Neural cell (in vitro differentiated cells): ENCODE measurements around the gene GYS2. TPM values are rescaled to one million over a fixed set of nuclear protein-coding genes. Genes with fewer than 3 reads are reported as not detected.

Experiments used
- H2AFZ ChIP-seq: fragments of 200-600, 300-800 bp; sonication (generic), shearing (Covaris generic); 2 replicates; pipeline ENCODE4 v1.6.0; 2014; ENCODE audit warnings: low read depth, mild to moderate bottlenecking, antibody characterized with exemption, low read length, moderate library complexity
- H3F3A ChIP-seq: fragments of 200-600 bp; shearing (Covaris generic); 2 replicates; pipeline ENCODE4 v1.6.1; 2016; ENCODE audit warnings: mild to moderate bottlenecking, moderate library complexity, mixed read lengths, antibody characterized with exemption, low read length; ENCODE audit not compliant: insufficient read depth, poor library complexity, severe bottlenecking
- H3K27ac ChIP-seq: fragments of 200-600, 300-800 bp; sonication (generic), shearing (Covaris generic); 2 replicates; pipeline ENCODE4 v1.5.1; 2014; ENCODE audit warnings: mild to moderate bottlenecking, low read length, moderate library complexity
- H3K27me3 ChIP-seq: fragments of 300-800, 200-600 bp; sonication (generic), shearing (Covaris generic); 2 replicates; pipeline ENCODE4 v1.6.0; 2014; ENCODE audit warnings: mild to moderate bottlenecking, low read depth, low read length, moderate library complexity; ENCODE audit not compliant: insufficient read depth
- H3K36me3 ChIP-seq: fragments of 300-800, 200-600 bp; sonication (generic), shearing (Covaris generic); 2 replicates; pipeline ENCODE4 v1.5.1; 2014; ENCODE audit warnings: mild to moderate bottlenecking, antibody characterized with exemption, low read length, moderate library complexity; ENCODE audit not compliant: insufficient read depth
- H3K4me2 ChIP-seq: fragments of 300-800, 200-600 bp; sonication (generic), shearing (Covaris generic); 2 replicates; pipeline ENCODE4 v1.6.0; 2014; ENCODE audit warnings: mild to moderate bottlenecking, low read length
- H3K4me3 ChIP-seq: fragments of 300-800, 200-600 bp; sonication (generic), shearing (Covaris generic); 2 replicates; pipeline ENCODE4 v1.5.1; 2014; ENCODE audit warnings: mild to moderate bottlenecking, low read length, moderate library complexity
- H3K79me2 ChIP-seq: fragments of 200-600 bp; shearing (Covaris generic); replicated peaks from 2 replicates; pipeline ENCODE4 v1.6.0; 2014; ENCODE audit warnings: mild to moderate bottlenecking, low read length, moderate library complexity; ENCODE audit not compliant: insufficient read depth
- H3K9ac ChIP-seq: fragments of 300-800, 200-600 bp; sonication (generic), shearing (Covaris generic); 2 replicates; pipeline ENCODE4 v1.6.1; 2016; ENCODE audit warnings: mild to moderate bottlenecking, low read length, mixed read lengths
- H3K9me2 ChIP-seq: fragments of 200-600 bp; shearing (Covaris generic); 2 replicates; pipeline ENCODE4 v1.6.1; 2016; ENCODE audit warnings: mild to moderate bottlenecking, low read length, mixed read lengths; ENCODE audit not compliant: insufficient read depth
- H3K9me3 ChIP-seq: fragments of 200-600, 300-800 bp; sonication (generic), shearing (Covaris generic); 2 replicates; pipeline ENCODE4 v1.6.1; 2016; ENCODE audit warnings: mild to moderate bottlenecking, mixed run types, low read length, moderate library complexity, mixed read lengths
- H4K20me1 ChIP-seq: fragments of 200-600 bp; shearing (Covaris generic); 2 replicates; pipeline ENCODE4 v1.6.1; 2016; ENCODE audit warnings: mild to moderate bottlenecking, mixed run types; ENCODE audit not compliant: insufficient read depth
- EP300 ChIP-seq: fragments of 450-650 bp; conservative IDR thresholded peaks from 2 replicates; pipeline ENCODE4 v1.6.1; 2014; ENCODE audit warnings: antibody characterized with exemption, mild to moderate bottlenecking, moderate library complexity; ENCODE audit not compliant: poor library complexity, severe bottlenecking
- EZH2 ChIP-seq: fragments of 200-600, 300-800 bp; shearing (Covaris generic), sonication (generic); IDR thresholded peaks from 2 replicates; pipeline ENCODE4 v1.6.1; 2014; ENCODE audit warnings: antibody characterized with exemption, low read length, borderline replicate concordance, mild to moderate bottlenecking; ENCODE audit not compliant: insufficient read depth, poor library complexity, severe bottlenecking
- MXI1 ChIP-seq: fragments of 450-650 bp; conservative IDR thresholded peaks from 2 replicates; pipeline ENCODE4 v1.6.1; 2014; ENCODE audit warnings: antibody characterized with exemption, mild to moderate bottlenecking; ENCODE audit not compliant: poor library complexity, severe bottlenecking
- POLR2AphosphoS5 ChIP-seq: IDR thresholded peaks from 2 replicates; pipeline ENCODE4 v1.6.1; 2012
- RAD21 ChIP-seq: fragments of 450-650 bp; conservative IDR thresholded peaks from 2 replicates; pipeline ENCODE4 v1.6.1; 2014; ENCODE audit warnings: antibody characterized with exemption, mild to moderate bottlenecking, moderate library complexity
- REST ChIP-seq: IDR thresholded peaks from 2 replicates; pipeline ENCODE4 v1.6.1; 2012; ENCODE audit warnings: borderline replicate concordance
- SMC3 ChIP-seq: fragments of 450-650 bp; conservative IDR thresholded peaks from 2 replicates; pipeline ENCODE4 v1.6.1; 2014; ENCODE audit warnings: antibody characterized with exemption, mild to moderate bottlenecking, moderate library complexity; ENCODE audit not compliant: poor library complexity
- TAF1 ChIP-seq: IDR thresholded peaks from 2 replicates; pipeline ENCODE4 v1.6.1; 2012; ENCODE audit warnings: low read depth
- polyA plus RNA-seq: library from polyadenylated mRNA; depleted of rRNA; stranded (reverse); fragments of >200 nt; gene quantifications from 2 replicates; pipeline ENCODE4 v1.2.3, GENCODE V29; 2014
- TF ChIP-seq, protein P1 (sequence below): fragments of 450-650 bp; IDR thresholded peaks from 2 replicates; pipeline ENCODE4 v1.5.1; 2014; ENCODE audit warnings: antibody characterized with exemption, mild to moderate bottlenecking, moderate library complexity; ENCODE audit not compliant: poor library complexity, severe bottlenecking

Gene GYS2
- polyA plus RNA-seq, 1 donor from 2014 or later, result not detected

DNA sequence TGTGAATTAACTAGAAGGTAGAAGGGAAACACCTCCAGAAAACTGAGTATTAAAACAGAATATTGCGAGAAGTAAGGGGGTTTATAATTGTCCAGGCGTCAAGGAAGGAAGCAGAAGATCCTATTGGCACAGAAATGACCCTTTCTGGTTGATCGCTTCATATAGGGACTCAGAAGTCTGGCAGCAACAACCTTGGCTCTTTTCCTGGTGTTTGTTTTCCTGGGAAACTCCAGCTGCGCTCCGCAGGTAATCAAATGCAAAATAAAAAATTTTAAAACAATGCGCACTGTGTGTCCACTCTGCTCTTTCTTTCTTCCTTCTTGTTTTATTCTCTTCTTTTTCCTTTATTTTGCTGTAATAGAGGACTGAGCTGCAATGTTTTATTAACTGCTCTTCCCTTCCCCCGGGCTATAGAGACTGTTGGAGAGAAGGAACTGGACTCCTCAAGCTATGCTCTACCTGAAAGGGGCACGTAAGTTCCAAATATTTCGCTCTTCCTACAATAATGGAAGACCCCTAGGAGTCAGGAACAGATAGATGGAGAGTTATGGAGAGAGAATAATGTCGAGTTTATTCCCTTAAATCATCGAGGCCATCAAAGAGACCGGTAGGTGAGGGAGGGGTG is 77.8 kb downstream of the GYS2 start:
- Histone ChIP-seq H3K27me3 (peaks cover 34% of the 10 kb centered on the region), H3F3A (no peaks in the 10 kb centered on the region), H3K9me2 (no peaks in the 10 kb centered on the region), H3K27ac (no peak overlapping the region), H3K36me3 (no peaks in the 10 kb centered on the region), H3K4me2 (no peak overlapping the region), H4K20me1 (no peaks in the 10 kb centered on the region), H2AFZ (no peak overlapping the region), H3K9me3 (no peaks in the 10 kb centered on the region), H3K79me2 (no peaks in the 10 kb centered on the region), H3K4me3 (peak overlapping the region; percentile 74), H3K9ac (no peak overlapping the region)
- TF ChIP-seq EP300 (no peak), POLR2AphosphoS5 (no peak), SMC3 (no peak), TAF1 (no peak), REST (no peak), MXI1 (no peak), EZH2 (no peak), RAD21 (no peak)
- TF ChIP-seq, protein P1, sequence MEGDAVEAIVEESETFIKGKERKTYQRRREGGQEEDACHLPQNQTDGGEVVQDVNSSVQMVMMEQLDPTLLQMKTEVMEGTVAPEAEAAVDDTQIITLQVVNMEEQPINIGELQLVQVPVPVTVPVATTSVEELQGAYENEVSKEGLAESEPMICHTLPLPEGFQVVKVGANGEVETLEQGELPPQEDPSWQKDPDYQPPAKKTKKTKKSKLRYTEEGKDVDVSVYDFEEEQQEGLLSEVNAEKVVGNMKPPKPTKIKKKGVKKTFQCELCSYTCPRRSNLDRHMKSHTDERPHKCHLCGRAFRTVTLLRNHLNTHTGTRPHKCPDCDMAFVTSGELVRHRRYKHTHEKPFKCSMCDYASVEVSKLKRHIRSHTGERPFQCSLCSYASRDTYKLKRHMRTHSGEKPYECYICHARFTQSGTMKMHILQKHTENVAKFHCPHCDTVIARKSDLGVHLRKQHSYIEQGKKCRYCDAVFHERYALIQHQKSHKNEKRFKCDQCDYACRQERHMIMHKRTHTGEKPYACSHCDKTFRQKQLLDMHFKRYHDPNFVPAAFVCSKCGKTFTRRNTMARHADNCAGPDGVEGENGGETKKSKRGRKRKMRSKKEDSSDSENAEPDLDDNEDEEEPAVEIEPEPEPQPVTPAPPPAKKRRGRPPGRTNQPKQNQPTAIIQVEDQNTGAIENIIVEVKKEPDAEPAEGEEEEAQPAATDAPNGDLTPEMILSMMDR, result no peak

DNA sequence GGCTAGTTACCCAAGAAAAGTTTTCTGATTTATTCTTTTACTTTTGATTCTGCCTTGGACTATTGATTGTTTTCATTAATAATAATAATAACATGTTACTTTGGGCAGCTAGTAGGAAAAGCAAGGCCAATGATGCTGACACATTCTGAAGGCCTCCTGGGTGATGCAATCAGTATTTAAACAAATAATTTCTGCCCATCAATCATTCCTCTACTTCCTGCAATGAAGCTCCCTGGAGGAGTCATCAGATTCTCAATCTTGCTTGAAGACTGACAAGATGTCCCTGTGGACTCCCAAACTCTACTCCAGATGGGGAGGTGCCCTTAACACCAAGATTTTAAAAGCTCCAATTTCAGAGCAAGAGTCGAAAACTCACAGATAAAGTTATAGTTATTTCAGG is 78.6 kb downstream of the GYS2 start, which contains the start of gene SPX:
Gene SPX, plus strand, starts transcription at position 244 of the 400 bp plus-strand sequence. CDS start 177 bp downstream, outside the sequence.
- no peaks in the 10 kb centered on the region for H4K20me1 ChIP-seq
- H3K27me3 ChIP-seq, result peaks cover 34% of the 10 kb centered on the region
- no peak within 1 kb of the TSS for H2AFZ ChIP-seq
- no peaks in the 10 kb centered on the region for H3F3A ChIP-seq
- H3K9me3 ChIP-seq, result no peaks in the 10 kb centered on the region
- H3K36me3 ChIP-seq, result no peaks in the 10 kb centered on the region
- no peaks in the 10 kb centered on the region for H3K79me2 ChIP-seq
- H3K9me2 ChIP-seq, result no peaks in the 10 kb centered on the region
- H3K27ac ChIP-seq, result no peak within 1 kb of the TSS
- no peak within 1 kb of the TSS for H3K4me2 ChIP-seq
- peak within 1 kb of the TSS; percentile 74 for H3K4me3 ChIP-seq
- no peak within 1 kb of the TSS for H3K9ac ChIP-seq
- no peak for TF ChIP-seq SMC3
- TF ChIP-seq POLR2AphosphoS5, result peak; percentile 11
